Esophagus squamous epithelium (tissue), 5 donors: Measurements from ENCODE around the gene MN1. TPM values are rescaled to one million over a fixed set of nuclear protein-coding genes. Genes with fewer than 3 reads are reported as not detected.

ENCODE experiments used
- DNase-seq: peaks from one replicate; lab custom pipeline; 2025; lab: John Stamatoyannopoulos, UW
- H3K27ac ChIP-seq, 4 donors: fragments of 200-600 bp; sonication (generic); one replicate each; pipeline ENCODE4 v1.5.1; 2016 to 2019; ENCODE audit warnings: mild to moderate bottlenecking in 1 of 4
- H3K27me3 ChIP-seq, 4 donors: fragments of 200-600 bp; sonication (generic); 1 replicate in 3 of 4; 2 replicates in 1 of 4; pipeline versions ENCODE4 v1.5.1 to v1.6.0; 2017 to 2021; ENCODE audit warnings: antibody characterized with exemption in 1 of 4
- H3K36me3 ChIP-seq, 3 donors: fragments of 200-600 bp; sonication (generic); one replicate each; pipeline ENCODE4 v1.5.1; 2016 to 2019
- H3K4me1 ChIP-seq, 3 donors: fragments of 200-600 bp; sonication (generic); one replicate each; pipeline ENCODE4 v1.5.1; 2017 to 2019
- H3K4me3 ChIP-seq, 4 donors: fragments of 200-600 bp; sonication (generic); 1 replicate in 3 of 4; 2 replicates in 1 of 4; pipeline ENCODE4 v1.5.1; 2016 to 2019; ENCODE audit warnings: mild to moderate bottlenecking in 2 of 4, moderate library complexity in 1 of 4
- H3K9me3 ChIP-seq, 3 donors: fragments of 200-600 bp; sonication (generic); one replicate each; pipeline ENCODE4 v1.5.1; 2016 to 2019
- CTCF ChIP-seq, 6 experiments: fragments of 450-650 bp in 4 of 6; fragments of 200-600 bp in 2 of 6; sonication (generic) in 2 of 6; IDR thresholded peaks; one replicate each; pipeline ENCODE4 v1.5.1; 2016 to 2019; ENCODE audit warnings: antibody characterized with exemption in 6 of 6, mild to moderate bottlenecking in 4 of 6, moderate library complexity in 4 of 6
- POLR2A ChIP-seq, 4 donors: fragments of 450-650 bp; IDR thresholded peaks; one replicate each; pipeline ENCODE4 v1.6.1; 2017; ENCODE audit warnings: antibody characterized with exemption in 4 of 4, mild to moderate bottlenecking in 4 of 4, moderate library complexity in 3 of 4
- WGBS, 2 donors: methylation state at CpG; one replicate each; pipeline ENCODE4 v1.1.5; 2018; 5-methylcytosine and 5-hydroxymethylcytosine counted together
- intact Hi-C: fragments of 100-400 bp; cut with DNase I; formaldehyde crosslinking; loops from one replicate; pipeline ENCODE4 v1.15.0; 2022
- total RNA-seq, 4 donors: library from RNA; depleted of rRNA; stranded (reverse); fragments of >200 nt; gene quantifications; one replicate each; pipeline ENCODE4 v1.1.0, GENCODE V29; 2016
- donor health status: DM: yes; HTN: yes; CAD: no.

The MN1 gene
- total RNA-seq, 4 donors from 2014 or later, result 2.0 to 6.9 (median 3.1) TPM

GRCh38 chr22:27772081-27772983 lies 29.2 kb downstream of the MN1 start:
- H3K27me3 ChIP-seq, result no peaks in the 10 kb centered on the region
- peak overlapping the region in 3 of 4 donors; percentile 34 to 89 (median 42) for H3K27ac ChIP-seq
- peaks cover 0 to 4% (median 0%) of the 10 kb centered on the region in 3 donors for H3K36me3 ChIP-seq
- peaks cover 6 to 46% (median 7%) of the 10 kb centered on the region in 3 donors for H3K4me1 ChIP-seq
- TF ChIP-seq CTCF (IDR thresholded peaks at IDR 0.05) (no peak), POLR2A (IDR thresholded peaks at IDR 0.05) (no peak)
- DNase-seq, result no peak
- WGBS, 2 donors, result 77 to 83% methylated on average over 15 of the region's 16 CpGs
- no peaks in the 10 kb centered on the region for H3K9me3 ChIP-seq
- H3K4me3 ChIP-seq, result no peak overlapping the region
- intact Hi-C loops, result no loop called here

GRCh38 chr22:27771637-27772036 lies 29.9 kb downstream of the MN1 start:
- TF ChIP-seq CTCF (IDR thresholded peaks at IDR 0.05) (no peak), POLR2A (IDR thresholded peaks at IDR 0.05) (no peak)
- Histone ChIP-seq H3K9me3 (no peaks in the 10 kb centered on the region), H3K36me3 (peaks cover 0 to 4% (median 0%) of the 10 kb centered on the region in 3 donors), H3K27ac (peak overlapping the region in 3 of 4 donors; percentile 34 to 89 (median 42)), H3K4me3 (no peak overlapping the region), H3K4me1 (peaks cover 6 to 46% (median 7%) of the 10 kb centered on the region in 3 donors), H3K27me3 (no peaks in the 10 kb centered on the region)
- intact Hi-C loops, result no loop called here
- whole genome bisulfite sequencing, 2 donors, result 85 to 86% methylated on average over 2 to 5 of the region's 5 CpGs
- no peak for DNase-seq

- DNase-seq, result no peak
- WGBS, 2 donors, result 83% methylated on average over 2 to 3 of the region's 3 CpGs
- H3K27ac ChIP-seq, result no peak overlapping the region
- H3K36me3 ChIP-seq, result peaks cover 0 to 21% (median 0%) of the 10 kb centered on the region in 3 donors
- TF ChIP-seq CTCF (IDR thresholded peaks at IDR 0.05) (no peak), POLR2A (IDR thresholded peaks at IDR 0.05) (no peak)
- no peak overlapping the region for H3K4me3 ChIP-seq
- H3K27me3 ChIP-seq, result no peaks in the 10 kb centered on the region
- peaks cover 0 to 22% (median 0%) of the 10 kb centered on the region in 3 donors for H3K4me1 ChIP-seq
- H3K9me3 ChIP-seq, result no peaks in the 10 kb centered on the region
- intact Hi-C loops, result no loop called here
These were observed 32.5 kb downstream of the MN1 start for GRCh38 chr22:27769012-27769411.

GRCh38 chr22:27768027-27768653 lies 33.4 kb downstream of the MN1 start:
- Histone ChIP-seq H3K27ac (no peak overlapping the region), H3K36me3 (peaks cover 0 to 23% (median 0%) of the 10 kb centered on the region in 3 donors), H3K27me3 (no peaks in the 10 kb centered on the region), H3K4me3 (no peak overlapping the region), H3K4me1 (peaks cover 0 to 17% (median 0%) of the 10 kb centered on the region in 3 donors), H3K9me3 (no peaks in the 10 kb centered on the region)
- TF ChIP-seq POLR2A (IDR thresholded peaks at IDR 0.05), result no peak
- no peak for TF ChIP-seq CTCF (IDR thresholded peaks at IDR 0.05)
- 69 to 70% methylated on average over 2 of the region's 2 CpGs for WGBS, 2 donors
- intact Hi-C loops, result no loop called here
- DNase-seq, result no peak

- TF ChIP-seq CTCF (IDR thresholded peaks at IDR 0.05) (no peak), POLR2A (IDR thresholded peaks at IDR 0.05) (no peak)
- intact Hi-C loops, result no loop called here
- no peak overlapping the region for H3K4me3 ChIP-seq
- H3K27me3 ChIP-seq, result no peaks in the 10 kb centered on the region
- WGBS, 2 donors, result 88 to 91% methylated on average over 3 of the region's 3 CpGs
- H3K9me3 ChIP-seq, result no peaks in the 10 kb centered on the region
- H3K4me1 ChIP-seq, result peaks cover 0 to 26% (median 0%) of the 10 kb centered on the region in 3 donors
- peaks cover 0 to 23% (median 0%) of the 10 kb centered on the region in 3 donors for H3K36me3 ChIP-seq
- H3K27ac ChIP-seq, result peak overlapping the region in 2 of 4 donors; percentile 2 to 16
- no peak for DNase-seq
These were observed 34.9 kb downstream of the MN1 start for GRCh38 chr22:27766679-27767078.
